ENCODE data around the gene ZNF81. TPM values are rescaled to one million over a fixed set of nuclear protein-coding genes. Genes with fewer than 3 reads are reported as not detected.
"Not testable (repeated sequence)": the region's sequence is repeated elsewhere in the genome, so short reads cannot be mapped to it uniquely, and the experiment has no call there.

Gene ZNF81
- total and polyA plus RNA-seq, 2 donors = 2.3 to 7.7 TPM

- Histone ChIP-seq H3K36me3 (ENCODE audit: control insufficient read depth in 2 of 2, insufficient read depth in 2 of 2, low read length in 1 of 2) (no peaks in the 10 kb centered on the region), H3K9me3 (ENCODE audit: control insufficient read depth in 2 of 2, insufficient read depth in 1 of 2, low read length in 1 of 2) (no peaks in the 10 kb centered on the region), H3K4me1 (ENCODE audit: control insufficient read depth in 2 of 2, insufficient read depth in 2 of 2, low read length in 2 of 2) (no peaks in the 10 kb centered on the region), H3K27ac (ENCODE audit: low read depth in 1 of 2, low read length in 1 of 2) (no peak overlapping the region), H3K27me3 (ENCODE audit: control insufficient read depth in 2 of 2, insufficient read depth in 1 of 2, low read length in 1 of 2) (no peaks in the 10 kb centered on the region), H3K4me3 (ENCODE audit: low read length in 2 of 2) (no peak overlapping the region)
- no peak for DNase-seq (ENCODE audit: low read depth in 6 of 9, low spot score in 9 of 9)
- WGBS = 100% methylated on average over 1 of the region's 1 CpG
Observed at GRCh38 chrX:47880927-47881326, 44.2 kb downstream of the ZNF81 start.

- no peak overlapping the region for H3K27ac ChIP-seq (ENCODE audit: low read depth in 1 of 2, low read length in 1 of 2)
- no peak for DNase-seq (ENCODE audit: low read depth in 6 of 9, low spot score in 9 of 9)
- no peak overlapping the region for H3K4me3 ChIP-seq (ENCODE audit: low read length in 2 of 2)
- H3K4me1 ChIP-seq (ENCODE audit: control insufficient read depth in 2 of 2, insufficient read depth in 2 of 2, low read length in 2 of 2) = no peaks in the 10 kb centered on the region
- H3K36me3 ChIP-seq (ENCODE audit: control insufficient read depth in 2 of 2, insufficient read depth in 2 of 2, low read length in 1 of 2) = peaks cover 0 to 8% of the 10 kb centered on the region in 2 donors
- H3K27me3 ChIP-seq (ENCODE audit: control insufficient read depth in 2 of 2, insufficient read depth in 1 of 2, low read length in 1 of 2) = no peaks in the 10 kb centered on the region
- 96% methylated on average over 3 of the region's 3 CpGs for WGBS
- H3K9me3 ChIP-seq (ENCODE audit: control insufficient read depth in 2 of 2, insufficient read depth in 1 of 2, low read length in 1 of 2) = no peaks in the 10 kb centered on the region
Observed at GRCh38 chrX:47885501-47885900, 48.8 kb downstream of the ZNF81 start.

- Histone ChIP-seq H3K4me3 (ENCODE audit: low read length in 2 of 2) (no peak overlapping the region), H3K4me1 (ENCODE audit: control insufficient read depth in 2 of 2, insufficient read depth in 2 of 2, low read length in 2 of 2) (no peaks in the 10 kb centered on the region), H3K27me3 (ENCODE audit: control insufficient read depth in 2 of 2, insufficient read depth in 1 of 2, low read length in 1 of 2) (no peaks in the 10 kb centered on the region), H3K36me3 (ENCODE audit: control insufficient read depth in 2 of 2, insufficient read depth in 2 of 2, low read length in 1 of 2) (peaks cover 0 to 4% of the 10 kb centered on the region in 2 donors), H3K9me3 (ENCODE audit: control insufficient read depth in 2 of 2, insufficient read depth in 1 of 2, low read length in 1 of 2) (no peaks in the 10 kb centered on the region), H3K27ac (ENCODE audit: low read depth in 1 of 2, low read length in 1 of 2) (no peak overlapping the region)
- DNase-seq (ENCODE audit: low read depth in 6 of 9, low spot score in 9 of 9) = no peak
Observed at GRCh38 chrX:47898024-47898423, 61.3 kb downstream of the ZNF81 start.

- WGBS = 11% methylated on average over 4 of the region's 4 CpGs
- H3K4me1 ChIP-seq (ENCODE audit: control insufficient read depth in 2 of 2, insufficient read depth in 2 of 2, low read length in 2 of 2) = no peaks in the 10 kb centered on the region
- H3K4me3 ChIP-seq (ENCODE audit: low read length in 2 of 2) = no peak overlapping the region
- no peaks in the 10 kb centered on the region for H3K9me3 ChIP-seq (ENCODE audit: control insufficient read depth in 2 of 2, insufficient read depth in 1 of 2, low read length in 1 of 2)
- no peak for DNase-seq (ENCODE audit: low read depth in 6 of 9, low spot score in 9 of 9)
- no peaks in the 10 kb centered on the region for H3K27me3 ChIP-seq (ENCODE audit: control insufficient read depth in 2 of 2, insufficient read depth in 1 of 2, low read length in 1 of 2)
- H3K36me3 ChIP-seq (ENCODE audit: control insufficient read depth in 2 of 2, insufficient read depth in 2 of 2, low read length in 1 of 2) = peaks cover 0 to under 1% of the 10 kb centered on the region in 2 donors
- H3K27ac ChIP-seq (ENCODE audit: low read depth in 1 of 2, low read length in 1 of 2) = no peak overlapping the region
Observed at GRCh38 chrX:47900833-47901232, 64.1 kb downstream of the ZNF81 start.

GRCh38 chrX:47902161-47902560, 65.5 kb downstream of the ZNF81 start:
- H3K4me1 ChIP-seq (ENCODE audit: control insufficient read depth in 2 of 2, insufficient read depth in 2 of 2, low read length in 2 of 2) = no peaks in the 10 kb centered on the region
- H3K27me3 ChIP-seq (ENCODE audit: control insufficient read depth in 2 of 2, insufficient read depth in 1 of 2, low read length in 1 of 2) = no peaks in the 10 kb centered on the region
- DNase-seq (ENCODE audit: low read depth in 6 of 9, low spot score in 9 of 9) = no peak
- no peaks in the 10 kb centered on the region for H3K9me3 ChIP-seq (ENCODE audit: control insufficient read depth in 2 of 2, insufficient read depth in 1 of 2, low read length in 1 of 2)
- H3K4me3 ChIP-seq (ENCODE audit: low read length in 2 of 2) = no peak overlapping the region
- H3K36me3 ChIP-seq (ENCODE audit: control insufficient read depth in 2 of 2, insufficient read depth in 2 of 2, low read length in 1 of 2) = no peaks in the 10 kb centered on the region
- H3K27ac ChIP-seq (ENCODE audit: low read depth in 1 of 2, low read length in 1 of 2) = no peak overlapping the region
- 87% methylated on average over 2 of the region's 2 CpGs for WGBS

GRCh38 chrX:47915886-47916493, 79.3 kb downstream of the ZNF81 start:
- no peaks in the 10 kb centered on the region for H3K27me3 ChIP-seq (ENCODE audit: control insufficient read depth in 2 of 2, insufficient read depth in 1 of 2, low read length in 1 of 2)
- H3K4me1 ChIP-seq (ENCODE audit: control insufficient read depth in 2 of 2, insufficient read depth in 2 of 2, low read length in 2 of 2) = no peaks in the 10 kb centered on the region
- H3K4me3 ChIP-seq (ENCODE audit: low read length in 2 of 2) = no peak overlapping the region
- no peaks in the 10 kb centered on the region for H3K36me3 ChIP-seq (ENCODE audit: control insufficient read depth in 2 of 2, insufficient read depth in 2 of 2, low read length in 1 of 2)
- no peak for DNase-seq (ENCODE audit: low read depth in 6 of 9, low spot score in 9 of 9)
- WGBS = 99% methylated on average over 2 of the region's 2 CpGs
- H3K9me3 ChIP-seq (ENCODE audit: control insufficient read depth in 2 of 2, insufficient read depth in 1 of 2, low read length in 1 of 2) = no peaks in the 10 kb centered on the region
- H3K27ac ChIP-seq (ENCODE audit: low read depth in 1 of 2, low read length in 1 of 2) = no peak overlapping the region

- H3K9me3 ChIP-seq (ENCODE audit: control insufficient read depth in 2 of 2, insufficient read depth in 1 of 2, low read length in 1 of 2) = no peaks in the 10 kb centered on the region
- H3K4me3 ChIP-seq (ENCODE audit: low read length in 2 of 2) = no peak overlapping the region
Observed at GRCh38 chrX:47918274-47918673, 81.6 kb downstream of the ZNF81 start.

GRCh38 chrX:47927212-47927611, 90.5 kb downstream of the ZNF81 start:
- Histone ChIP-seq H3K27me3 (ENCODE audit: control insufficient read depth in 2 of 2, insufficient read depth in 1 of 2, low read length in 1 of 2) (no peaks in the 10 kb centered on the region), H3K27ac (ENCODE audit: low read depth in 1 of 2, low read length in 1 of 2) (no peak overlapping the region), H3K4me3 (ENCODE audit: low read length in 2 of 2) (no peak overlapping the region), H3K4me1 (ENCODE audit: control insufficient read depth in 2 of 2, insufficient read depth in 2 of 2, low read length in 2 of 2) (no peaks in the 10 kb centered on the region), H3K9me3 (ENCODE audit: control insufficient read depth in 2 of 2, insufficient read depth in 1 of 2, low read length in 1 of 2) (no peaks in the 10 kb centered on the region), H3K36me3 (ENCODE audit: control insufficient read depth in 2 of 2, insufficient read depth in 2 of 2, low read length in 1 of 2) (no peaks in the 10 kb centered on the region)
- no peak for DNase-seq (ENCODE audit: low read depth in 6 of 9, low spot score in 9 of 9)
- WGBS = 94% methylated on average over 2 of the region's 2 CpGs

More at GRCh38 chrX:47918274-47918673, 81.6 kb downstream of the ZNF81 start:
- H3K27me3 ChIP-seq (ENCODE audit: control insufficient read depth in 2 of 2, insufficient read depth in 1 of 2, low read length in 1 of 2) = no peaks in the 10 kb centered on the region
- no peaks in the 10 kb centered on the region for H3K4me1 ChIP-seq (ENCODE audit: control insufficient read depth in 2 of 2, insufficient read depth in 2 of 2, low read length in 2 of 2)
- H3K27ac ChIP-seq (ENCODE audit: low read depth in 1 of 2, low read length in 1 of 2) = no peak overlapping the region
- no peaks in the 10 kb centered on the region for H3K36me3 ChIP-seq (ENCODE audit: control insufficient read depth in 2 of 2, insufficient read depth in 2 of 2, low read length in 1 of 2)
- no peak for DNase-seq (ENCODE audit: low read depth in 6 of 9, low spot score in 9 of 9)
- WGBS = 100% methylated on average over 1 of the region's 1 CpG

GRCh38 chrX:47931970-47932369, 95.3 kb downstream of the ZNF81 start:
- H3K27me3 ChIP-seq (ENCODE audit: control insufficient read depth in 2 of 2, insufficient read depth in 1 of 2, low read length in 1 of 2); H3K4me3 ChIP-seq (ENCODE audit: low read length in 2 of 2): not testable (repeated sequence)

More at GRCh38 chrX:47931970-47932369, 95.3 kb downstream of the ZNF81 start:
- H3K36me3 ChIP-seq (ENCODE audit: control insufficient read depth in 2 of 2, insufficient read depth in 2 of 2, low read length in 1 of 2); H3K27ac ChIP-seq (ENCODE audit: low read depth in 1 of 2, low read length in 1 of 2); H3K4me1 ChIP-seq (ENCODE audit: control insufficient read depth in 2 of 2, insufficient read depth in 2 of 2, low read length in 2 of 2); H3K9me3 ChIP-seq (ENCODE audit: control insufficient read depth in 2 of 2, insufficient read depth in 1 of 2, low read length in 1 of 2); DNase-seq (ENCODE audit: low read depth in 6 of 9, low spot score in 9 of 9): not testable (repeated sequence)
- 100% methylated on average over 3 of the region's 3 CpGs for WGBS

All from thymus (tissue), 11 donors.